Measurements from ENCODE around the gene OSBPL2.

Gene OSBPL2

GRCh38 chr20:62273416-62273815, 35.1 kb downstream of the OSBPL2 start:
- H3K9me3 ChIP-seq (ENCODE audit: control insufficient read depth, insufficient read depth, low read length) = no peaks in the 10 kb centered on the region
- H3K36me3 ChIP-seq (ENCODE audit: control insufficient read depth, insufficient read depth, low read length) = peaks cover 21% of the 10 kb centered on the region
- H3K9ac ChIP-seq (ENCODE audit: low read depth, low read length) = no peak overlapping the region
- no peaks in the 10 kb centered on the region for H3K4me1 ChIP-seq (ENCODE audit: control insufficient read depth, insufficient read depth, low read length)
- no peak overlapping the region for H3K4me3 ChIP-seq (ENCODE audit: low read depth, low read length)
- no peaks in the 10 kb centered on the region for H3K27me3 ChIP-seq (ENCODE audit: control insufficient read depth, insufficient read depth, low read length)

- Histone ChIP-seq H3K4me3 (ENCODE audit: low read depth, low read length) (no peak overlapping the region), H3K9ac (ENCODE audit: low read depth, low read length) (no peak overlapping the region), H3K27me3 (ENCODE audit: control insufficient read depth, insufficient read depth, low read length) (no peaks in the 10 kb centered on the region), H3K4me1 (ENCODE audit: control insufficient read depth, insufficient read depth, low read length) (no peaks in the 10 kb centered on the region), H3K36me3 (ENCODE audit: control insufficient read depth, insufficient read depth, low read length) (peaks cover 25% of the 10 kb centered on the region), H3K9me3 (ENCODE audit: control insufficient read depth, insufficient read depth, low read length) (no peaks in the 10 kb centered on the region)
Observed at GRCh38 chr20:62274332-62274950, 36.1 kb downstream of the OSBPL2 start.

GRCh38 chr20:62275219-62275618, 36.9 kb downstream of the OSBPL2 start:
- H3K36me3 ChIP-seq (ENCODE audit: control insufficient read depth, insufficient read depth, low read length) = peaks cover 31% of the 10 kb centered on the region
- no peaks in the 10 kb centered on the region for H3K9me3 ChIP-seq (ENCODE audit: control insufficient read depth, insufficient read depth, low read length)
- H3K4me1 ChIP-seq (ENCODE audit: control insufficient read depth, insufficient read depth, low read length) = no peaks in the 10 kb centered on the region
- no peak overlapping the region for H3K4me3 ChIP-seq (ENCODE audit: low read depth, low read length)
- H3K27me3 ChIP-seq (ENCODE audit: control insufficient read depth, insufficient read depth, low read length) = no peaks in the 10 kb centered on the region
- H3K9ac ChIP-seq (ENCODE audit: low read depth, low read length) = no peak overlapping the region

- no peak overlapping the region for H3K9ac ChIP-seq (ENCODE audit: low read depth, low read length)
- H3K9me3 ChIP-seq (ENCODE audit: control insufficient read depth, insufficient read depth, low read length) = no peaks in the 10 kb centered on the region
- peaks cover 40% of the 10 kb centered on the region for H3K36me3 ChIP-seq (ENCODE audit: control insufficient read depth, insufficient read depth, low read length)
- H3K4me3 ChIP-seq (ENCODE audit: low read depth, low read length) = no peak overlapping the region
- H3K4me1 ChIP-seq (ENCODE audit: control insufficient read depth, insufficient read depth, low read length) = no peaks in the 10 kb centered on the region
- H3K27me3 ChIP-seq (ENCODE audit: control insufficient read depth, insufficient read depth, low read length) = no peaks in the 10 kb centered on the region
Observed at GRCh38 chr20:62276439-62276838, 38.1 kb downstream of the OSBPL2 start.

- Histone ChIP-seq H3K9ac (ENCODE audit: low read depth, low read length) (no peak overlapping the region), H3K4me3 (ENCODE audit: low read depth, low read length) (no peak overlapping the region), H3K4me1 (ENCODE audit: control insufficient read depth, insufficient read depth, low read length) (no peaks in the 10 kb centered on the region), H3K36me3 (ENCODE audit: control insufficient read depth, insufficient read depth, low read length) (peaks cover 41% of the 10 kb centered on the region), H3K27me3 (ENCODE audit: control insufficient read depth, insufficient read depth, low read length) (no peaks in the 10 kb centered on the region), H3K9me3 (ENCODE audit: control insufficient read depth, insufficient read depth, low read length) (no peaks in the 10 kb centered on the region)
Observed at GRCh38 chr20:62277253-62277652, 38.9 kb downstream of the OSBPL2 start.

- H3K36me3 ChIP-seq (ENCODE audit: control insufficient read depth, insufficient read depth, low read length) = peaks cover 37% of the 10 kb centered on the region
- no peak overlapping the region for H3K4me3 ChIP-seq (ENCODE audit: low read depth, low read length)
- no peak overlapping the region for H3K9ac ChIP-seq (ENCODE audit: low read depth, low read length)
- no peaks in the 10 kb centered on the region for H3K27me3 ChIP-seq (ENCODE audit: control insufficient read depth, insufficient read depth, low read length)
- H3K4me1 ChIP-seq (ENCODE audit: control insufficient read depth, insufficient read depth, low read length) = no peaks in the 10 kb centered on the region
- no peaks in the 10 kb centered on the region for H3K9me3 ChIP-seq (ENCODE audit: control insufficient read depth, insufficient read depth, low read length)
Observed at GRCh38 chr20:62280303-62280702, 42.0 kb downstream of the OSBPL2 start.

GRCh38 chr20:62281161-62281933, 43.0 kb downstream of the OSBPL2 start:
- H3K36me3 ChIP-seq (ENCODE audit: control insufficient read depth, insufficient read depth, low read length) = peaks cover 39% of the 10 kb centered on the region
- no peak overlapping the region for H3K9ac ChIP-seq (ENCODE audit: low read depth, low read length)
- H3K27me3 ChIP-seq (ENCODE audit: control insufficient read depth, insufficient read depth, low read length) = no peaks in the 10 kb centered on the region
- no peaks in the 10 kb centered on the region for H3K4me1 ChIP-seq (ENCODE audit: control insufficient read depth, insufficient read depth, low read length)
- no peaks in the 10 kb centered on the region for H3K9me3 ChIP-seq (ENCODE audit: control insufficient read depth, insufficient read depth, low read length)
- no peak overlapping the region for H3K4me3 ChIP-seq (ENCODE audit: low read depth, low read length)

- Histone ChIP-seq H3K9me3 (ENCODE audit: control insufficient read depth, insufficient read depth, low read length) (no peaks in the 10 kb centered on the region), H3K4me1 (ENCODE audit: control insufficient read depth, insufficient read depth, low read length) (no peaks in the 10 kb centered on the region), H3K9ac (ENCODE audit: low read depth, low read length) (no peak overlapping the region), H3K36me3 (ENCODE audit: control insufficient read depth, insufficient read depth, low read length) (peaks cover 39% of the 10 kb centered on the region), H3K4me3 (ENCODE audit: low read depth, low read length) (no peak overlapping the region), H3K27me3 (ENCODE audit: control insufficient read depth, insufficient read depth, low read length) (no peaks in the 10 kb centered on the region)
Observed at GRCh38 chr20:62282103-62282502, 43.8 kb downstream of the OSBPL2 start.

GRCh38 chr20:62282877-62283503, 44.7 kb downstream of the OSBPL2 start:
- Histone ChIP-seq H3K4me1 (ENCODE audit: control insufficient read depth, insufficient read depth, low read length) (no peaks in the 10 kb centered on the region), H3K4me3 (ENCODE audit: low read depth, low read length) (no peak overlapping the region), H3K9ac (ENCODE audit: low read depth, low read length) (no peak overlapping the region), H3K27me3 (ENCODE audit: control insufficient read depth, insufficient read depth, low read length) (no peaks in the 10 kb centered on the region), H3K36me3 (ENCODE audit: control insufficient read depth, insufficient read depth, low read length) (peaks cover 39% of the 10 kb centered on the region), H3K9me3 (ENCODE audit: control insufficient read depth, insufficient read depth, low read length) (no peaks in the 10 kb centered on the region)

GRCh38 chr20:62284448-62284847, 46.1 kb downstream of the OSBPL2 start:
- H3K36me3 ChIP-seq (ENCODE audit: control insufficient read depth, insufficient read depth, low read length) = peaks cover 40% of the 10 kb centered on the region

GRCh38 chr20:62285151-62285550, 46.8 kb downstream of the OSBPL2 start:
- peaks cover 35% of the 10 kb centered on the region for H3K36me3 ChIP-seq (ENCODE audit: control insufficient read depth, insufficient read depth, low read length)
- H3K9me3 ChIP-seq (ENCODE audit: control insufficient read depth, insufficient read depth, low read length) = no peaks in the 10 kb centered on the region
- no peak overlapping the region for H3K9ac ChIP-seq (ENCODE audit: low read depth, low read length)
- no peaks in the 10 kb centered on the region for H3K4me1 ChIP-seq (ENCODE audit: control insufficient read depth, insufficient read depth, low read length)
- H3K4me3 ChIP-seq (ENCODE audit: low read depth, low read length) = no peak overlapping the region
- no peaks in the 10 kb centered on the region for H3K27me3 ChIP-seq (ENCODE audit: control insufficient read depth, insufficient read depth, low read length)

More at GRCh38 chr20:62284448-62284847, 46.1 kb downstream of the OSBPL2 start:
- Histone ChIP-seq H3K27me3 (ENCODE audit: control insufficient read depth, insufficient read depth, low read length) (no peaks in the 10 kb centered on the region), H3K4me3 (ENCODE audit: low read depth, low read length) (no peak overlapping the region), H3K4me1 (ENCODE audit: control insufficient read depth, insufficient read depth, low read length) (no peaks in the 10 kb centered on the region), H3K9ac (ENCODE audit: low read depth, low read length) (no peak overlapping the region), H3K9me3 (ENCODE audit: control insufficient read depth, insufficient read depth, low read length) (no peaks in the 10 kb centered on the region)

GRCh38 chr20:62285722-62286121, 47.4 kb downstream of the OSBPL2 start:
- Histone ChIP-seq H3K36me3 (ENCODE audit: control insufficient read depth, insufficient read depth, low read length) (peaks cover 32% of the 10 kb centered on the region), H3K27me3 (ENCODE audit: control insufficient read depth, insufficient read depth, low read length) (no peaks in the 10 kb centered on the region), H3K4me1 (ENCODE audit: control insufficient read depth, insufficient read depth, low read length) (no peaks in the 10 kb centered on the region), H3K9me3 (ENCODE audit: control insufficient read depth, insufficient read depth, low read length) (no peaks in the 10 kb centered on the region), H3K9ac (ENCODE audit: low read depth, low read length) (no peak overlapping the region), H3K4me3 (ENCODE audit: low read depth, low read length) (no peak overlapping the region)
